Tibial nerve (tissue), 3 donors: ENCODE data around the gene CCL17.

Experiments used
- CTCF ChIP-seq, 5 experiments: fragments of 200-600 bp in 3 of 5; fragments of 450-650 bp in 2 of 5; sonication (generic) in 3 of 5; IDR thresholded peaks; one replicate each; pipeline ENCODE4 v1.5.1; 2016 to 2019; ENCODE audit warnings: antibody characterized with exemption in 5 of 5, mild to moderate bottlenecking in 3 of 5, moderate library complexity in 2 of 5
- POLR2A ChIP-seq, 2 donors: fragments of 450-650 bp; IDR thresholded peaks; one replicate each; pipeline ENCODE4 v1.6.1; 2017; ENCODE audit warnings: antibody characterized with exemption in 2 of 2, mild to moderate bottlenecking in 2 of 2, moderate library complexity in 2 of 2

GRCh38 chr16:57364143-57364542, 40.4 kb upstream of the CCL17 start:
- no peak for TF ChIP-seq CTCF (IDR thresholded peaks at IDR 0.05)
- TF ChIP-seq POLR2A (IDR thresholded peaks at IDR 0.05), result no peak
